Large intestine (tissue), 3 donors: ENCODE data around the gene FCGR3A. TPM values are rescaled to one million over a fixed set of nuclear protein-coding genes. Genes with fewer than 3 reads are reported as not detected.
A peak's percentile ranks its signal among the peaks of the same experiment; 100 is the strongest.
"Not testable (repeated sequence)": the region's sequence is repeated elsewhere in the genome, so short reads cannot be mapped to it uniquely, and the experiment has no call there.

Source experiments
- DNase-seq, 2 donors: peaks; one replicate each; pipeline versions ENCODE4 v3.0.0 to v3.0.0-alpha.2; 2013
- H3K27ac ChIP-seq: one replicate; pipeline ENCODE4 v1.5.1; 2013; ENCODE audit warnings: low read length
- H3K27me3 ChIP-seq: 2 replicates; pipeline ENCODE4 v1.6.1; 2013; ENCODE audit warnings: low read length; ENCODE audit not compliant: control insufficient read depth, insufficient read depth
- H3K36me3 ChIP-seq: 2 replicates; pipeline ENCODE4 v1.6.1; 2013; ENCODE audit warnings: low read length; ENCODE audit not compliant: control insufficient read depth, insufficient read depth
- H3K4me1 ChIP-seq: one replicate; pipeline ENCODE4 v1.6.1; 2013; ENCODE audit warnings: low read length; ENCODE audit not compliant: control insufficient read depth, insufficient read depth
- H3K4me3 ChIP-seq: one replicate; pipeline ENCODE4 v1.5.1; 2013; ENCODE audit warnings: low read length
- H3K9me3 ChIP-seq: one replicate; pipeline ENCODE4 v1.6.1; 2013; ENCODE audit warnings: mild to moderate bottlenecking, low read depth, low read length, moderate library complexity; ENCODE audit not compliant: control insufficient read depth
- WGBS: methylation state at CpG from one replicate; pipeline ENCODE4 v1.1.5; 2013; ENCODE audit warnings: low lambda C conversion rate; ENCODE audit not compliant: insufficient coverage; 5-methylcytosine and 5-hydroxymethylcytosine counted together
- polyA plus RNA-seq: library from polyadenylated mRNA; unstranded; fragments of 120-200 nt; gene quantifications from one replicate; pipeline ENCODE4 v1.2.1, GENCODE V29; 2013

The FCGR3A gene
- polyA plus RNA-seq, 1 donor = 3.1 TPM

- not testable (repeated sequence) for H3K4me3 ChIP-seq, H3K9me3 ChIP-seq, H3K4me1 ChIP-seq, H3K36me3 ChIP-seq, DNase-seq, H3K27me3 ChIP-seq, H3K27ac ChIP-seq
- WGBS = no CpG with 5 or more reads among the region's 4 CpGs
These were observed 33.3 kb upstream of the FCGR3A start for GRCh38 chr1:161582882-161583281.

GRCh38 chr1:161580879-161581537, 31.4 kb upstream of the FCGR3A start:
- WGBS = no CpG with 5 or more reads among the region's 4 CpGs

GRCh38 chr1:161579856-161580507, 30.4 kb upstream of the FCGR3A start:
- H3K9me3 ChIP-seq, DNase-seq: not testable (repeated sequence)
- no CpG with 5 or more reads among the region's 8 CpGs for WGBS

More at GRCh38 chr1:161580879-161581537, 31.4 kb upstream of the FCGR3A start:
- H3K9me3 ChIP-seq, H3K4me3 ChIP-seq, H3K27ac ChIP-seq, DNase-seq, H3K27me3 ChIP-seq, H3K36me3 ChIP-seq, H3K4me1 ChIP-seq: not testable (repeated sequence)

GRCh38 chr1:161576676-161577075, 27.1 kb upstream of the FCGR3A start:
- not testable (repeated sequence) for H3K27ac ChIP-seq, H3K4me3 ChIP-seq, H3K36me3 ChIP-seq, H3K9me3 ChIP-seq, H3K27me3 ChIP-seq, H3K4me1 ChIP-seq, DNase-seq

More at GRCh38 chr1:161579856-161580507, 30.4 kb upstream of the FCGR3A start:
- not testable (repeated sequence) for H3K4me3 ChIP-seq, H3K4me1 ChIP-seq, H3K36me3 ChIP-seq, H3K27ac ChIP-seq, H3K27me3 ChIP-seq

- not testable (repeated sequence) for H3K36me3 ChIP-seq, H3K4me3 ChIP-seq, H3K9me3 ChIP-seq, H3K4me1 ChIP-seq, H3K27me3 ChIP-seq, DNase-seq, H3K27ac ChIP-seq
- WGBS = no CpG with 5 or more reads among the region's 8 CpGs
These were observed 22.1 kb upstream of the FCGR3A start for GRCh38 chr1:161571703-161572102.

- not testable (repeated sequence) for H3K4me1 ChIP-seq, H3K36me3 ChIP-seq, H3K9me3 ChIP-seq, H3K27me3 ChIP-seq, DNase-seq, H3K27ac ChIP-seq, H3K4me3 ChIP-seq
- no CpG with 5 or more reads among the region's 3 CpGs for WGBS
These were observed 17.0 kb upstream of the FCGR3A start for GRCh38 chr1:161566602-161566960.

- not testable (repeated sequence) for H3K36me3 ChIP-seq, H3K27me3 ChIP-seq, H3K9me3 ChIP-seq, H3K4me1 ChIP-seq, H3K27ac ChIP-seq, DNase-seq, H3K4me3 ChIP-seq
- WGBS = no CpG with 5 or more reads among the region's 1 CpG
These were observed 13.9 kb upstream of the FCGR3A start for GRCh38 chr1:161563522-161563921.

- H3K4me1 ChIP-seq, H3K9me3 ChIP-seq, H3K36me3 ChIP-seq, H3K4me3 ChIP-seq, H3K27ac ChIP-seq, H3K27me3 ChIP-seq, DNase-seq: not testable (repeated sequence)
- WGBS = no CpG with 5 or more reads among the region's 3 CpGs
These were observed 12.8 kb upstream of the FCGR3A start for GRCh38 chr1:161562441-161562840.

GRCh38 chr1:161560960-161561715, 11.5 kb upstream of the FCGR3A start:
- WGBS = no CpG with 5 or more reads among the region's 4 CpGs
- H3K27me3 ChIP-seq, H3K27ac ChIP-seq, H3K4me3 ChIP-seq, H3K9me3 ChIP-seq, H3K36me3 ChIP-seq, H3K4me1 ChIP-seq: not testable (repeated sequence)
- peak; percentile 10 to 13 for DNase-seq

- H3K36me3 ChIP-seq, H3K27me3 ChIP-seq, H3K4me1 ChIP-seq, H3K27ac ChIP-seq, DNase-seq, H3K9me3 ChIP-seq, H3K4me3 ChIP-seq: not testable (repeated sequence)
- no CpG with 5 or more reads among the region's 6 CpGs for WGBS
These were observed 8.2 kb upstream of the FCGR3A start for GRCh38 chr1:161557506-161558450.
